HG03439 (cell line): Measurements from ENCODE around the gene TRIM52.

Experiments used
- ATAC-seq: cut with Tn5 transposase; IDR thresholded peaks from one replicate; pipeline ENCODE4 v1.9.1; 2021; ENCODE audit warnings: mild to moderate bottlenecking, moderate library complexity; ENCODE audit not compliant: unreplicated experiment

The TRIM52 gene

GRCh38 chr5:181234455-181235306, 26.3 kb downstream of the TRIM52 start:
- no peak for ATAC-seq

- no peak for ATAC-seq
These were observed 27.0 kb downstream of the TRIM52 start for GRCh38 chr5:181233801-181234454.

- ATAC-seq = no peak
These were observed 27.7 kb downstream of the TRIM52 start for GRCh38 chr5:181233088-181233800.

- no peak for ATAC-seq
These were observed 28.4 kb downstream of the TRIM52 start for GRCh38 chr5:181232593-181232992.

- no peak for ATAC-seq
These were observed 29.5 kb downstream of the TRIM52 start for GRCh38 chr5:181231432-181231831.

GRCh38 chr5:181230551-181230950, 30.4 kb downstream of the TRIM52 start:
- no peak for ATAC-seq

GRCh38 chr5:181229996-181230395, 30.9 kb downstream of the TRIM52 start:
- no peak for ATAC-seq

- ATAC-seq = no peak
These were observed 36.3 kb downstream of the TRIM52 start for GRCh38 chr5:181224390-181225229.

- ATAC-seq = no peak
These were observed 37.1 kb downstream of the TRIM52 start for GRCh38 chr5:181223729-181224389.

- peak; percentile 64 for ATAC-seq
These were observed 37.8 kb downstream of the TRIM52 start, which contains the start of gene TRIM41 for GRCh38 chr5:181223058-181223728. Gene TRIM41 (plus strand): TSS chr5:181223281. CDS start chr5:181224000, 719 bp downstream.

GRCh38 chr5:181222630-181223057, 38.3 kb downstream of the TRIM52 start:
- peak; percentile 8 for ATAC-seq

- ATAC-seq = peak; percentile 32
These were observed 38.9 kb downstream of the TRIM52 start for GRCh38 chr5:181221792-181222629.

GRCh38 chr5:181221105-181221791, 39.7 kb downstream of the TRIM52 start:
- no peak for ATAC-seq

- ATAC-seq = no peak
These were observed 40.8 kb downstream of the TRIM52 start for GRCh38 chr5:181220178-181220515.

- no peak for ATAC-seq
These were observed 41.4 kb downstream of the TRIM52 start for GRCh38 chr5:181219262-181220177.

- no peak for ATAC-seq
These were observed 42.2 kb downstream of the TRIM52 start for GRCh38 chr5:181218795-181219124.

GRCh38 chr5:181217803-181218062, 43.2 kb downstream of the TRIM52 start:
- ATAC-seq = peak; percentile 25
